Measurements from ENCODE around the gene TGFBR3.

Gene TGFBR3

GRCh38 chr1:91876040-91876470 is 9.9 kb downstream of the TGFBR3 start:
- TF ChIP-seq, protein P1, sequence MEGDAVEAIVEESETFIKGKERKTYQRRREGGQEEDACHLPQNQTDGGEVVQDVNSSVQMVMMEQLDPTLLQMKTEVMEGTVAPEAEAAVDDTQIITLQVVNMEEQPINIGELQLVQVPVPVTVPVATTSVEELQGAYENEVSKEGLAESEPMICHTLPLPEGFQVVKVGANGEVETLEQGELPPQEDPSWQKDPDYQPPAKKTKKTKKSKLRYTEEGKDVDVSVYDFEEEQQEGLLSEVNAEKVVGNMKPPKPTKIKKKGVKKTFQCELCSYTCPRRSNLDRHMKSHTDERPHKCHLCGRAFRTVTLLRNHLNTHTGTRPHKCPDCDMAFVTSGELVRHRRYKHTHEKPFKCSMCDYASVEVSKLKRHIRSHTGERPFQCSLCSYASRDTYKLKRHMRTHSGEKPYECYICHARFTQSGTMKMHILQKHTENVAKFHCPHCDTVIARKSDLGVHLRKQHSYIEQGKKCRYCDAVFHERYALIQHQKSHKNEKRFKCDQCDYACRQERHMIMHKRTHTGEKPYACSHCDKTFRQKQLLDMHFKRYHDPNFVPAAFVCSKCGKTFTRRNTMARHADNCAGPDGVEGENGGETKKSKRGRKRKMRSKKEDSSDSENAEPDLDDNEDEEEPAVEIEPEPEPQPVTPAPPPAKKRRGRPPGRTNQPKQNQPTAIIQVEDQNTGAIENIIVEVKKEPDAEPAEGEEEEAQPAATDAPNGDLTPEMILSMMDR (IDR thresholded peaks at IDR 0.05) = no peak

DNA sequence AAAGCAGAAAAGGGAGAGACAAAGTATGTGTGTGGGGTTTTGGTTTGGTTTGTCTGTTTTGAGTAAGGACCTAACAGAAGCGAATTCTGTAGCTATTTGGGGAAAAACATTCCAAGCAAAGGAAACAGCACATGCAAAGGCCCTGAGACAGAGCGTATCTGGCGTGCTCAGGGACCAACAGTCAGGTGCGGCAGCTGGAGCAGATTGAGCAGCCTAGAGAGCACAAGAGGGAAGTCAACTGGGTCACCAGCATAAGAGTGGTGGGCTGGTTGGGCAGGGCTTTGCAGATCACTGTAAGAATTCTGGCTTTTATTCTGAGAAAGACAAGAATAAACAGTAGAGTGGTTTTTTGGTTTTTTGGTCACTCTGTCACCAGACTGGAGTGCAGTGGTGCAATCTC is 11.8 kb downstream of the TGFBR3 start:
- Histone ChIP-seq H3K4me3 (ENCODE audit: low read depth in 1 of 2, low read length in 1 of 2) (no peak overlapping the region), H3K4me1 (ENCODE audit: control insufficient read depth in 1 of 2, insufficient read depth in 1 of 2, low read depth in 1 of 2, low read length in 1 of 2) (no peaks in the 10 kb centered on the region), H3K27ac (no peak overlapping the region), H3K9me3 (no peaks in the 10 kb centered on the region), H3K36me3 (no peaks in the 10 kb centered on the region), H3K27me3 (peaks cover 42% of the 10 kb centered on the region)
- TF ChIP-seq, protein P1 (IDR thresholded peaks at IDR 0.05) = no peak

More at GRCh38 chr1:91876040-91876470, 9.9 kb downstream of the TGFBR3 start:
- Histone ChIP-seq H3K27ac (no peak overlapping the region), H3K36me3 (no peaks in the 10 kb centered on the region), H3K4me3 (ENCODE audit: low read depth in 1 of 2, low read length in 1 of 2) (no peak overlapping the region), H3K4me1 (ENCODE audit: control insufficient read depth in 1 of 2, insufficient read depth in 1 of 2, low read depth in 1 of 2, low read length in 1 of 2) (no peaks in the 10 kb centered on the region), H3K9me3 (no peaks in the 10 kb centered on the region), H3K27me3 (peaks cover 46% of the 10 kb centered on the region)

DNA sequence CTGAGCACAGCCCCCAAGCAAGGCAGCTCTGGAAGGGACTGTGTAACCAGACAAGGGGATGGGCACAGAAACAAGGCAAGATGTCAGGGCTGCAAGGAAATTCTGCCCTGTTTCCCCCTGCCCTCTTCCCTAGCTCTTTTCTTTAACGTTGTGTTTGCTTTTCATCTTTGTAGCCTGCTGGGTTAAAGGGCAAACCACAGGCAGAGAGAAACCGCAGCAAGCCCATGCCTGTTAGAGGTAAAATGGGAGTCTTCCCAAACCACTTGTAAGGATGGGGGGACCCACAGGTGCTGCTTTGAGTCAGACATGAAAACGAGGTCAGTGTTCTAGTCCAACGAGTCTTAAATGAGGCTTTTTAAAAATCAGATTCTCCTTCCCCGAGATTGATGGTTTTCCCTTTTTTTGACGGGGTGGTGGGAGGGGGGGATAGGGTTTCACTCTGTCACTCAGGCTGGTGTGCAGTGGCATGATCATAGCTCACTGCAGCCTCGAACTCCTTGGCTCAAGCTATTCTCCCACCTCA is 13.3 kb downstream of the TGFBR3 start:
- H3K9me3 ChIP-seq = no peaks in the 10 kb centered on the region
- no peaks in the 10 kb centered on the region for H3K36me3 ChIP-seq
- no peak overlapping the region for H3K4me3 ChIP-seq (ENCODE audit: low read depth in 1 of 2, low read length in 1 of 2)
- peaks cover 32% of the 10 kb centered on the region for H3K27me3 ChIP-seq
- TF ChIP-seq, protein P1 (IDR thresholded peaks at IDR 0.05) = no peak
- H3K4me1 ChIP-seq (ENCODE audit: control insufficient read depth in 1 of 2, insufficient read depth in 1 of 2, low read depth in 1 of 2, low read length in 1 of 2) = no peaks in the 10 kb centered on the region
- no peak overlapping the region for H3K27ac ChIP-seq

DNA sequence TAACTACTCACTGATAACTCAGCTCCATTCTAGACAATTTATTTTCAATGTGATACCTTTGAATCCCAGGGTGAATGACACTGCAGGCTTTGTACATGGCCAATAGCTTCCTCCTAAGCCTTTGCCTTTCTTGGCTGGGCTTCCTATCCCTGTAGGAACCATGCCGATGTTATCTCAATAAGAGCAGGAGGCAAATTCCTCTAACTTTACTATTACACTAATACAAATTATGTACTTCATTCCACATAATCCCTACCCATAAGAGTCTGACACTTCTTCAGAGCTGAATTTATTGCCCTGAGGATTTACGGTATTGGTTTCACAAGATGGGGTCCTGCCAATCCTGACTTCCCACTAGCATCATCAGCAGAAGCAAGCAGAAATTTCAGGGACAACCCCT is 14.0 kb downstream of the TGFBR3 start:
- Histone ChIP-seq H3K27ac (no peak overlapping the region), H3K9me3 (no peaks in the 10 kb centered on the region), H3K27me3 (peaks cover 25% of the 10 kb centered on the region), H3K4me1 (ENCODE audit: control insufficient read depth in 1 of 2, insufficient read depth in 1 of 2, low read depth in 1 of 2, low read length in 1 of 2) (no peaks in the 10 kb centered on the region), H3K36me3 (no peaks in the 10 kb centered on the region), H3K4me3 (ENCODE audit: low read depth in 1 of 2, low read length in 1 of 2) (no peak overlapping the region)
- TF ChIP-seq, protein P1 (IDR thresholded peaks at IDR 0.05) = no peak

DNA sequence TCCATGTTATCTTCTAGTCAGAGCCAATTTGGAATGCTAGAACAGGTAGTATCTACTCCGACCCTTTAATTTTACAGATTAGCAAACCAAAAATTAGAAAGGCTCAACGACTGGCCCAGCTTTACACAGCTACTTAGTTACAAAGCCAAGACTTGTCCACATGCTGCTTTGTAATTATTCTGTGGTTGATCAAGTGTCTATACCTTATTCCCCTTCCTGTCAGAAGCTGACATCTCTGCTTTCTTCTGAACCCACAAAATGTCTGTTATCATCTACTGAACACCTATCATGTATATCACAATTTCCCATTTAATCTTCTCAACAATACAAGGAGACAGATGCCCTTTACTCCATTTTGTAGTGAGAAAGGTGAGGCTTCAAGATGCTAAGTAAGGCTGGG is 15.6 kb downstream of the TGFBR3 start:
- Histone ChIP-seq H3K9me3 (no peaks in the 10 kb centered on the region), H3K27ac (no peak overlapping the region), H3K36me3 (no peaks in the 10 kb centered on the region), H3K27me3 (peaks cover 13% of the 10 kb centered on the region), H3K4me1 (ENCODE audit: control insufficient read depth in 1 of 2, insufficient read depth in 1 of 2, low read depth in 1 of 2, low read length in 1 of 2) (no peaks in the 10 kb centered on the region), H3K4me3 (ENCODE audit: low read depth in 1 of 2, low read length in 1 of 2) (no peak overlapping the region)
- TF ChIP-seq, protein P1 (IDR thresholded peaks at IDR 0.05) = no peak

DNA sequence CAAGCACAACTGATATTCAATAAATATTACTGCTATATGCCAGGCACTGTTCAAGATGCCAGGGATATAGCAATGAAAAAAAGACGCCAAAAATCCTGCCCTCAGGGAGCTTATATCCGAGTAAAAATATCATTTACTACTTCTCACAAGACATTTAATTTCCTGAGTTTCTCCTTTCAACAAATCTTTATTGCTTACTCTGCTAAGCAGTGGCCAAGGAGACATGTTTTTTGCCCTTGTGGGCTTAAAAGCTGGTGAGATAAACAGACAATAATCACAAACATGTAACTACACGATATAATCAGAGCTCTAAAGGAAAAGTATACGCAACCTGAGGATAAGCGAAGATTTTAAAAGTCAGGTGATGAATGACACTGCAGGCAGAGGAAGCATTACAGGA is 19.5 kb downstream of the TGFBR3 start:
- Histone ChIP-seq H3K9me3 (no peaks in the 10 kb centered on the region), H3K36me3 (no peaks in the 10 kb centered on the region), H3K4me1 (ENCODE audit: control insufficient read depth in 1 of 2, insufficient read depth in 1 of 2, low read depth in 1 of 2, low read length in 1 of 2) (no peaks in the 10 kb centered on the region), H3K4me3 (ENCODE audit: low read depth in 1 of 2, low read length in 1 of 2) (no peak overlapping the region), H3K27ac (no peak overlapping the region), H3K27me3 (no peaks in the 10 kb centered on the region)
- TF ChIP-seq, protein P1 (IDR thresholded peaks at IDR 0.05) = no peak
